GM19397 (cell line): Measurements from ENCODE around the gene FLVCR1.
"Not testable (repeated sequence)": the region's sequence is repeated elsewhere in the genome, so short reads cannot be mapped to it uniquely, and the experiment has no call there.

Source experiments
- ATAC-seq: cut with Tn5 transposase; IDR thresholded peaks from one replicate; pipeline ENCODE4 v1.9.1; 2021; ENCODE audit warnings: mild to moderate bottlenecking, moderate library complexity; ENCODE audit not compliant: unreplicated experiment

Gene FLVCR1

DNA sequence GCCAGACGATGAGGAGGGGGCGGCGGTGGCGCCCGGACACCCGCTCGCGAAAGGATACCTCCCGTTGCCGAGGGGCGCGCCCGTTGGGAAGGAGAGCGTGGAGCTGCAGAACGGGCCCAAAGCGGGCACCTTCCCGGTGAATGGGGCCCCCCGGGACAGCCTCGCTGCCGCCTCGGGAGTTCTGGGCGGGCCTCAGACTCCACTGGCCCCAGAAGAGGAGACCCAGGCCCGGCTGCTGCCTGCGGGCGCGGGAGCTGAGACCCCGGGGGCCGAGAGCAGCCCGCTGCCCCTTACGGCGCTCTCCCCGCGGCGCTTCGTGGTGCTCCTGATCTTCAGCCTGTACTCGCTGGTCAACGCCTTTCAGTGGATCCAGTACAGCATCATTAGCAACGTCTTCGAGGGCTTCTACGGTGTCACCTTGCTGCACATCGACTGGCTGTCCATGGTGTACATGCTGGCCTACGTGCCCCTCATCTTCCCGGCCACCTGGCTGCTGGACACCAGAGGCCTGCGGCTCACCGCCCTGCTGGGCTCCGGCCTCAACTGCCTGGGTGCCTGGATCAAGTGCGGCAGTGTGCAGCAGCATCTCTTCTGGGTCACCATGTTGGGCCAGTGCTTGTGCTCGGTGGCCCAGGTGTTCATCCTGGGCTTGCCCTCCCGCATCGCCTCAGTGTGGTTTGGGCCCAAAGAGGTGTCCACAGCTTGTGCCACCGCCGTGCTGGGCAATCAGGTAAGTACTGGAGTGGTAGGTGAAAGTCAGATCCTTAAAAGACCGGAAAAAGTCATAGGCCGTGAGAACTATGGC is 588 bp downstream of the FLVCR1 start:
- peak; percentile 15 for ATAC-seq

DNA sequence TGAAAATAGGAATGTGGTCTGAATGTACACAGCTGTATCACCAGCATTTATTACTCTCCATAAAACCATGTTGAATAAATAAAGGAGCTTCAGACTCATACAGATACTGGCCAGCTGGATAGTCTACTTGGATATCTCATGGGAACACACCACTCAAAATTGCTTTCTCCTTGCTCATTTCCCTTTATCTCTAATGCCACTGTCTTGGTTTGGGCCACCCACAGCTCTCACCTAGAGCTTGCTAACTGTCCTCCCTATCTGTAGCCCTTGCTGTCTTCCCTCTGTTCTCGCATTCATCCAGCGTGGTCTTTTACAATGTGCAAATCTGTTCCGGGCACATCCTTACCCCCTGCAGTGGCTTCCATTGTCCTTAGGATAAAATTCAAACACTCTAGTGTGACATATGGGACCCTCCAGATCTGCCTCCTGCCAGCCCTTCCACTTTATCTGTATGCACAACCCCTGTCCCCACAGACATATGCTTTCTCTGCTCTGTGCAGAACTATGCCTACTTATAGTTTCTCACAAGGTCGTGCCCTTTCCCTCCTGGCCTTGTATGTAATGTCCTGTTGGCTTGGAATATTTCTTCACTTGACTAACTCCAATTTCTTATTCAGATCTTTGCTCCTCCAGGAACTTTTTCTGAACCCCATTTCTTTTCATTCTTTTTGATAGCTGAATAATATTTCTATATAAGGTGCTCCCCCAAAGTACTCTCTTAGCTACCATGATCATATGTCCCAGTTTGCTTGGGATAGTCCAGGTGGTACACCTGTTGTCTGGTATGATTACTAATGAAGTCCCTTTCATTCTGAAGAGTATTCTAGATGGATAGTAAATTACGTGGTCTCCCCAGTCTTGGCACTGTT is 2.9 kb downstream of the FLVCR1 start:
- no peak for ATAC-seq

DNA sequence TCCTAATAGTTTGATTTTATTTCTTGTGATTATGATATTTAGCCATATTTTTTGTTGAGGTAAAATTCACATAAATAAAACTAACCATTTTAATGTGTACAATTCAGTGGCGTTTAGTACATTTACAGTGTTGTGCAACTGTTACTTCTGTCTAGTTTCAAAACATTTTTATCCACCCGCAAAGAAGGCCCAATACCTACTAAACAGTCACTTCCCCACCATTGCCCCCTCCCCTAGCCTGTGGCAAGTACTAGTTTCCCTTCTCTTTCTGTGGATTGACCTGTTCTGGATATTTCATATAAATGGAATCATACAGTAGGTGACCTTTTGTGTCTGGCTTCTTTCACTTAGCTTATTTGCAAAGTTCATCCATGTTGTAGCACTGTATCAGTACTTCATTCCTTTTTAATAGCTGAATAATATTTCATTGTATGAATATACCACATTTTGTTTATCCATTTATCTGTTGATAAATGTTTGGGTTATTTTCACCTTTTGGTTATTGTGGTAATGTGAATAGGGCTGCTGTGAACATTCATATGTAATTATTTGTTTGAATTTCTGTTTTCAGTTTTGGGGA is 4.1 kb downstream of the FLVCR1 start:
- no peak for ATAC-seq

DNA sequence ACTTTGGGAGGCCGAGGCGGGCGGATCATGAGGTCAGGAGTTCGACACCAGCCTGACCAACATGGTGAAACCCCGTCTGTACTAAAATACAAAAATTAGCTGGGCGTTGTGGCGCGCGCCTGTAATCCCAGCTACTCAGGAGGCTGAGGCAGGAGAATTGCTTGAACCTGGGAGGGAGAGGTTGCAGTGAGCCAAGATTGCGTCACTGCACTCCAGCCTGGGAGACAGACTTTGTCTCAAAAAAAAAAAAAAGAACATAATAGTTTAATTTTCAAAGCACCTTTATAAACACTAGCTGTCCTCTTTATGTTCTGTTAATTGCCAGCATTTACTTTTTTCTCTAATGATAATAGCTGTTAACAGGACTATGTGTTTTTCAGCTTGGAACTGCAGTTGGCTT is 5.3 kb downstream of the FLVCR1 start:
- ATAC-seq: not testable (repeated sequence)

DNA sequence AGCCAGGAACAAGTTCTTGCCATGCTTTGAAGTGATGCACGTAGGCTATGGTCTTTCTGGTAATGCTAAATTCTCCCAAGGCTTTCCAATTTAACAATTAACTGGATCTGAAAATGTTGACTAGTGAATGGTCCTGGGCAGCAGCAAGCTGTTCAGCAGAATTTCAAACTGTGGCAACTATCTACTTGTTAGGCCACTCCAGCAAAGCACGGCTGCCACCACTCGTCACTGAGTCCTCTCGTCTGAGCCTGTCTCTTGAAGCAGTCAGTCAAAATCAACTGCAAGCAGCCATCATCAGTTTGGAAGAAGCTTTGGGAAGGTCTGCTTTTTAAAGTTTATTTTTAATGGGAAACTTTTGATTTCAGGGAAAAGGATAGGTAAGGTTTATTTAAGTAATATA is 6.1 kb downstream of the FLVCR1 start:
- no peak for ATAC-seq

DNA sequence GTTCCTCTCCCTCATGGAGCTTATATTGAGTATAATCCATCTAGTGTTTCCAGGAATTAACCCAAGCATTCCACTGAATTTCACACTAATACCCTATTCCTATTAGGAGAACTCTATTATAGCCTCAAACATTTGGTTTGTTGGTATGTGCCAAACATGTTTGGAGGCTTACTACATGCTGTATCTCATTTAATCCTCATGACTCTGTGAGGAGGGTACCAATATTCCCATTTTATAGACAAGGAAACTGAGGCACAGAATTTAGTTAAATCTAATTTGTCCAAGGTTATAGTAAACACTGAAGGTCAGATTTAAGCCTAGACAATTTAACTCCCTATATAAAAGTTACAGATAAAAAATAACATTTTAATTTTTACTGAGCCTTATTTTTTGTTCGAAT is 9.1 kb downstream of the FLVCR1 start:
- ATAC-seq: no peak

DNA sequence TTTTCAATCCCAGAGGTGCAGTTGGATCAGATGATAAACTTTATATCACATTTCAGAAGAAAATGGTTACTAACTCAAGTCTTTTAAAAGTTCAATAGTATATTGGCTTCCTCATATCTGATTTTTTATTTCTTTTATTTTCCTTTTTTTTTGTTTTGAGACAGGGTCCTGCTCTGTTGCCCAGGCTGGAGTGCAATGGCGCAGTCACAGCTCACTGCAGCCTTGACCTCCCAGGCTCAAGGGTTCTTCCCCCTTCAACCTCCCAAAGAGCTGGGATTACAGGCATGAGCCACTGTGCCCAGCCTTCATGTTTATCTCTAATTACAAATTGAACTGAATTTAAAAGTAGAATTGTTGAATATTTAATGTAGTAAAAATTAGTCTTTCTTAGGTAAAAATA is 13.9 kb downstream of the FLVCR1 start:
- ATAC-seq: no peak

DNA sequence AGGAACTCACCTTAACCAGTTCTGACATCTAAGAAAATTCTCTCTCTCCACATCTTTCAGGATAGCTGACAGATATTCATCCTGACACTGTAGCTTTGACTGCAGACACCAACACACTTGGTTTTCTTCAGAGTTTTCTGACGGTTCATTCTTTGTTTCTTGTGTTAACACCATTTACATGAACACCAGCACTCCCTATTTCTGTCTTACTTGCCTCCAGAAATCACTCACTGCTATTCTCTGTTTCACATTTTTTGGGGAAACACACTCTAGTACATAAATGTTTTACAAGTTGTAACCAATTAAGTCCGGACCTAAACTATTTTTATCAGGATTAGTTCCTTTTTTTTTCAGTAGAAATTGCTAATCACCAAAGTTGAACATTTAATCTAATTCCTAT is 15.4 kb downstream of the FLVCR1 start:
- peak; percentile 71 for ATAC-seq

DNA sequence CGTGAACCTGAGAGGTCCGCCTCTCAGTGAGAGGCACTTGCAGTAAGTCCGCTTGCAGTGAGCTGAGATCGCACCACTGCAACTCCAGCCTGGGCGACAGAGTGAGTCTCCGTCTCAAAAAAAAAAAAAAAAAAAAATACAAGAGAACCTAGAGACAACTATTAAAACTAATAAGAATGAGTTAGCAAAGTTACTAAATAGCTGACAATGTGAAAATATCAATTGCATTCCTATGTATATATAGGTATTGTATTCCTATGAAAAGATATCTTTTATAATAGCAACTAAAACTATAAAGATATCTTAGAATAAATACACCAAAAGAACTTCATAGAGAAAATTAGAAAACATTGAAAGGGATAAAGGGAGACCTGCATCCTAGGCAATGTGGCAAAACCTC is 20.3 kb downstream of the FLVCR1 start:
- no peak for ATAC-seq

DNA sequence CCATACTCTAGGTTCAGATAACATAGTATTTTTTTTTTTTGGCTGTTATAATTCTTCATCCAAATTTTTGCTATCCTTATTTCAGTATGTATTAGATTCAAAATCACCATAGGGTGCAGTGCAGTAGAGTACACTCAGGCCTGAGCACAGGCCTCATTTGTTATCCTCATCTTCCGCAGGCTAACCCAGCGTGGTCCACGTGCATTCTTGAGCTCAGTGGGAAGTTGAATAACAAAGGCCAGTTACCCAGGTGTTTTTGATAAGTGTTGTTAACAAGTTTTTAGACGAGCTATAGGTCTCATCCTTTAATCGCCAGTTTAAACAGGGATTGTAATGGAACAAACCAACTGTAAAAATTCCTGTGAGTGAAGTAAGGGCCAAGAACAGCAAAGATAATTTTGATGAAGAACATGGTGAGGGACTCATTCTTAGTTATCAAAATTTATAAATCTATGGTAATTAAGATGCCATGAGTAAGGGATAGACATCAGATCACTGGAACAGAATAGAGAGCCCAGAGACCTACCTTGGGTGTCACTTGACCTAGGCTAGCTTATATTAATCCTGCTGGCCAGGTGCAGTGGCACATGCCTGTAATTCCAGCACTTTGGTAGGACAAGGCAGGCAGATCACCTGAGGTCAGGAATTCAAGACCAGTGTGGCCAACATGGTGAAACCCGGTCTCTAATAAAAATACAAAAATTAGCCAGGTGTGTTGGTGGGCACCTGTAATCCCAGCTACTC is 22.0 kb downstream of the FLVCR1 start:
- no peak for ATAC-seq

DNA sequence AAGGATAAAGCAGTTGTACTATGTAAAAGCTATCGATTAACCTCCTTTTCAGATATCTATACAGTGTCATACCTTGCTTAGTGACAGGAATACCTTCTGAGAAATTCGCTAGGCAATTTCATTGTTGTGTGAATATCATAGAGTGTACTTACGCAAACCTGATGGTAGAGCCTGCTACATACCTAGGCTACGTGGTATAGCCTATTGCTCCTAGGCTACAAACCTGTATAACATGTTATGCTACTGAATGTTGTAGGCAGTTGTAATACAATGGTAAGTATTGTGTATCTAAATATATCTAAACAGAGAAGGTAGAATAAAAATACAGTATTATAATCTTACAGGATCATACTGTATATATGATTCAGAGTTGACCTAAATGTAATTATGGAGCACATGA is 26.5 kb downstream of the FLVCR1 start:
- no peak for ATAC-seq

DNA sequence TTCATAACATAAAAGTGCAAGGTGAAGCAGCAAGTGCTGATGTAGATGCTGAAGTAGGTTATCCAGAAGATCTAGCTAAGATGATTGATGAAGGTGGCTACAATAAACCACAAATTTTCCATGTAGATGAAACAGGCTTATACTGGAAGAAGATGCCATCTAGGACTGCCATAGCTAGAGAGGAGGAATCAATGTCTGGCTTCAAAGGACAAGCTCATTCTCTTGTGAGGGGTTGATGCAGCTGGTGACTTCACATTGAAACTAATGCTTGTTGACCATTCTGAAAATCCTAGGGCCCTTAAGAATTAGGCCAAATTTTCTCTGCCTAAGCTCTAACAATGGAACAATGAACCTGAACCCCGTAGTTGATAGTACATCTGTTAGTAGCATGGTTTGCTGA is 34.0 kb downstream of the FLVCR1 start:
- ATAC-seq: no peak

DNA sequence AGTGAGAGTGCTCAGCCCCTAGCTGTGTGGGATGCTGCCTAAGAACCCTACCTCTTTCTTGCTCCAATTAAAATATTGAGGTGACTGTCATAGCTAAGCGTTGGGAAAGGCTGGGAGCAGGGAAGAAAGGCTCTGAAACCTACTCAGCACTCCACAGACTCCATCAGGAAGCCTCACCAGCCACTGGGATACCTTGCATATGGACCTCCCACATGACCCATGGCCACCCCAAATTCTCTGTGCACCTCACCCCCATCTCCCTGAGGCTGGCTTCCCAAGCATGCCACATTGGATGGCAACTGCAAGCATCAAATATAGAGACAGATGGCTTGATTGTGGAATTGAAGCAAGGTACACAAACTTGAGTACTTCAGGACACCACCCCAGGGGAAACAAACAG is 41.8 kb downstream of the FLVCR1 start:
- ATAC-seq: no peak

DNA sequence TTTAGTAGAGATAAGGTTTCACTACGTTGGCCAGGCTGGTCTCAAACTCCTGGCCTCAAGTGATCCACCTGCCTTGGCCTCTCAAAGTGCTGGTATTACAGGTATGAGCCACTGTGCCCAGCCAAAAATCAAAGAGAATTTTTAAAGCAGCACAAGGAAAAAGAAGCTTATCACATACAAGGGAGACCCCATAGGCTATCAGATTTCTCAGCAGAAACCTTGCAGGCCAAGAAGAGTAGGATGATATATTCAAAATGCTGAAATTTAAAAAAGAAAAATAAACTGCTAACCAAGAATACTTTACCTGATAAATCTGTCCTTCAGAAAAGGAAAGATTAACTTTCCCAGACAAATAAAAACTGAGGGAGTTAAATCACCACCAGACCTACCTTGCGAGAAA is 43.2 kb downstream of the FLVCR1 start:
- ATAC-seq: no peak

DNA sequence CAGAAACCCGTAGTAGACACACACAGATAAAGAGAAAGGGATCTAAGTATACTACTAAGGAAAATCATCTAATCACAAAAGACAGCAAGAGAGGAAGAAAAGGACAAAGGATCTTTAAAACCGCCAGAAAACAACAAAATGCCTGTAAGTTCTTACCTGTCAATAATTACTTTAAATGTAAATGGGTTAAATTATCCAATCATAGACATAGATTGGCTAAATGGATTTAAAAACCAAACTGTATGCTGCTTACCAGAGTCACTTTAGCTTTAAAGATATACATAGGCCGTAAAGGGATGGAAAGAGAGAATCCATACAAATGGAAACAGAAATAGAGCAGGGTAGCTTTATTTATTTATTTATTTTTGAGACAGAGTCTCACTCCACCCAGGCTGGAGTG is 44.0 kb downstream of the FLVCR1 start:
- no peak for ATAC-seq

DNA sequence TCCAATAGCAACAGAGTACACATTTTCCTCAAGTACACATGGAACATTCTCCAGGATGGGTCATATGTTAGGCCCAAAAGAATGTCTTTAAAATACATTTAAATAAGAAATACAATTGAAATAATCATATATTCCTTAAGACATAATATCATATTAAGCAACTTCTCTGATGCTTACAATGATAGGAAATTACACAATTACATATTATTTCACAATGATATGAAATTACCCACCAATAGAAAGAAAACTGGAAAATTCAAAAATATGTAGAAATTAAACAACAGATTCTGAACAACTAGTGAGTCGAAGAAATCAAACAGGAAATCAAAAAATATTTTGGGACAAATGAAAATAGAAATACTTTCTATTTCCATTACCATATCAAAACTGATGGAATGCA is 45.6 kb downstream of the FLVCR1 start:
- no peak for ATAC-seq

DNA sequence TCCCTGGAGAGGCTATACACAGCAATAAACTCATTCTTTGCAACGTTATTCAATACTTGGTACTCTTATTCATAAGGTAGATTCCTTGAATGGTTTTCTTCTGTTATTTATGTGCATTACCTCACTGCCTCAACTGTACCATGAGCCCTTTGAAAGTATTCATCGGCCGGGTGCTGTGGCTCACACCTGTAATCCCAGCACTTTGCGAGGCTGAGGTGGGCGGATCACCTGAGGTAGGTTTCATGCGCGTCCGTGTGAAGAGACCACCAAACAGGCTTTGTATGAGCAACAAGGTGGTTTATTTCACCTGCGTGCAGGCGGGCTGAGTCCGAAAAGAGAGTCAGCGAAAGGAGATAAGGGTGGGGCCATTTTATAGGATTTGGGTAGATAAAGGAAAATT is 50.0 kb downstream of the FLVCR1 start:
- ATAC-seq: not testable (repeated sequence)

DNA sequence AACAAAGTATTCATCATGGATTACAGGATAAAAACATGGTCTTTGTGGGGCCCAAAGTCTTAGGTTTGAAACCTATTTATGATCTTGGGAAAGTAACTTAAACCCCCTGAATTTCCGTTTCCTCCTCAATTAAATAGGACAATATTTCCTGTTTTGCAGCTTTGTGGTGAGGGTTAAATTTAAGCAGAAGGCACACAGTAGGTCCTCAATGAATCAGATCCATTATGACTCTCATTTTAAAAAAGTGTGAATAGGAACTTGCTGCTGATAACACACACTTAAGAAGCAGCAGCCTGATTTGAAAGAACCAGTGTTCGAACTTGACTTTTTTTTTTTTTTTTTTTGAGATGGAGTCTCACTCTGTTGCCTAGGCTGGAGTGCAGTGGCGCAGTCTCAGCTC is 50.9 kb downstream of the FLVCR1 start:
- ATAC-seq: no peak

DNA sequence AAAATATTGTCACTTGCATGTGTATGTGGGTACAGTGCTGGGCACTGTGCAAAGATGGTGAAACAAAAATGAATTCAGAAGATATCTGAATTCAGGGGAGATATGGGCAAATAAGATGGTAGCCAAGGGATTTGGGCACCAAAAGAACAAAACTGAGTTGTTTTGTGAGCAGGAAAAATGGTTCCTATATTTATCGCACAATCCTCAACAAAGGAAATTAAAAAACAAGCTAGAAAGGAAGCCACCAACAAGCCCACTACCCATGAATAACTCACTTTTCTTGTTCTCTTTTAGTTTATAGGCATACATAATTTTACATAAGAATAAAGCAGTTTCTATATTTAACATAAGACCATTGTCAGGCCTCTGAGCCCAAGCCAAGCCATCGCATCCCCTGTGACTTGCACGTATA is 51.6 kb downstream of the FLVCR1 start:
- ATAC-seq: no peak

DNA sequence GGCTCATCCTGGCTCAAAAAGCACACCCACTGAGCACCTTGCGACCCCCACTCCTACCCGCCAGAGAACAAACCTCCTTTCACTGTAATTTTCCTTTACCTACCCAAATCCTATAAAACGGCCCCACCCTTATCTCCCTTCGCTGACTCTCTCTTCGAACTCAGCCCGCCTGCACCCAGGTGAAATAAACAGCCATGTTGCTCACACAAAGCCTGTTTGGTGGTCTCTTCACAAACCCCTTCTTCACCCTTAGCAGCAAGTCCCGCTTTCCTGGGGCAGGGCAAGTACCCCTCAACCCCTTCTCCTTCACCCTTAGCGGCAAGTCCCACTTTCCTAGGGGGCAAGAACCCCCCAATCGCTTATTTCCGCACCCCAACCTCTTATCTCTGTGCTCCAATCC is 52.1 kb downstream of the FLVCR1 start:
- not testable (repeated sequence) for ATAC-seq

DNA sequence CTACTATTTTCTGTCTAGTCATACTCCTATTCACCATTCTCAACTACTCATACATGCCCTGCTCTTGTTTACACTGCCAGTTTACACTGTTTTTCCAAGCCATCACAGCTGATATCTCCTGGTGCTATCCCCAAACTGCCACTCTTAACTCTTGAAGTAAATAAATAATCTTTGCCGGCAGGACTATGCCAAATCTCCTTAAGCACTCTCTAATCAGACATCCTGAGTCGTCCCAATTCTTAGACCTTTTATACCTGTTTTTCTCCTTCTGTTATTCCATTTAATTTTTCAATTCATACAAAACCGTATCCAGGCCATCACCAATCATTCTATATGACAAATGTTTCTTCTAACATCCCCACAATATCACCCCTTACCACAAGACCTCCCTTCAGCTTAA is 55.6 kb downstream of the FLVCR1 start:
- ATAC-seq: not testable (repeated sequence)
